Activated T-cell treated with anti-CD3 and anti-CD28 coated beads, Interleukin-2, amount 50 U/mL, for 48 hours (primary cell): ENCODE results near the gene FAM53B.

ENCODE experiments used
- DNase-seq, 2 experiments: peaks; one replicate each; pipeline ENCODE4 v3.0.0-alpha.2; 2020

Gene FAM53B

GRCh38 chr10:124741922-124742412 is 2.2 kb downstream of the FAM53B start:
- DNase-seq = no peak

- DNase-seq = peak; percentile 87
Measured at GRCh38 chr10:124741281-124741921, 2.8 kb downstream of the FAM53B start.

- no peak for DNase-seq
Measured at GRCh38 chr10:124740369-124741280, 3.6 kb downstream of the FAM53B start.

GRCh38 chr10:124739986-124740368 is 4.2 kb downstream of the FAM53B start:
- DNase-seq = no peak

GRCh38 chr10:124739119-124739921 is 4.9 kb downstream of the FAM53B start:
- no peak for DNase-seq

GRCh38 chr10:124738441-124738840 is 5.7 kb downstream of the FAM53B start:
- no peak for DNase-seq

- no peak for DNase-seq
Measured at GRCh38 chr10:124737708-124738107, 6.5 kb downstream of the FAM53B start.

- DNase-seq = no peak
Measured at GRCh38 chr10:124737221-124737620, 7.0 kb downstream of the FAM53B start.

GRCh38 chr10:124736491-124737136 is 7.6 kb downstream of the FAM53B start:
- DNase-seq = no peak

- DNase-seq = peak in 1 of 2 experiments; percentile 13
Measured at GRCh38 chr10:124735491-124736286, 8.5 kb downstream of the FAM53B start.

- peak; percentile 54 to 57 for DNase-seq
Measured at GRCh38 chr10:124734311-124735166, 9.6 kb downstream of the FAM53B start.

GRCh38 chr10:124733571-124734245 is 10.5 kb downstream of the FAM53B start:
- DNase-seq = no peak

- peak; percentile 86 to 87 for DNase-seq
Measured at GRCh38 chr10:124732931-124733570, 11.1 kb downstream of the FAM53B start.

GRCh38 chr10:124731551-124731950 is 12.6 kb downstream of the FAM53B start:
- peak in 1 of 2 experiments; percentile 12 for DNase-seq

GRCh38 chr10:124730790-124731189 is 13.4 kb downstream of the FAM53B start:
- DNase-seq = no peak

GRCh38 chr10:124728830-124729661 is 15.1 kb downstream of the FAM53B start:
- peak; percentile 35 to 36 for DNase-seq

- peak; percentile 51 to 58 for DNase-seq
Measured at GRCh38 chr10:124728071-124728829, 15.9 kb downstream of the FAM53B start.
